ENCODE results near the gene VWA3A. TPM values are rescaled to one million over a fixed set of nuclear protein-coding genes. Genes with fewer than 3 reads are reported as not detected.
A peak's percentile ranks its signal among the peaks of the same experiment; 100 is the strongest.
"Not testable (repeated sequence)": the region's sequence is repeated elsewhere in the genome, so short reads cannot be mapped to it uniquely, and the experiment has no call there.

VWA3A gene
- total and polyA plus RNA-seq, 2 experiments from 2014 or later = 0.16 to 0.24 TPM

DNA sequence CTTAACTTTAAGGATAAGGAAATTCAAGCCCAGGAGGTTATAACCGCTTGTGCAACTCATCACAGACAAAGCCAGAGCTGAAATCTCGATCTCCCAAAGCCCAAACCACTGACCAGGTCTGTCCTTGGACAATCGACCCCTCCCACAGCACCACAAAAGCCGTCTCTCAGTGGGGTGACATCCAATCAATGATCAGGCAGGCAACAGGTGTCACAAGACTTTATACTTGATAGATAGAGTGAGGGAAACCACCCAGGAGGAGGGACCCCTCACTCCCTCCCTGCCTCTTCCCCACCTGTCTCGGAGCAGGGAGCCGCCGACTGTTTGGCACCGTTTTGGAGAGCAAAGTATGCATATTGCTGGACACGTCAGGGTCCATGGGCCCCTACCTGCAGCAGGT lies 55.5 kb downstream of the VWA3A start:
- no peaks in the 10 kb centered on the region for H3K9me3 ChIP-seq (ENCODE audit: low read depth)
- H3K27me3 ChIP-seq = no peaks in the 10 kb centered on the region
- TF ChIP-seq CTCF (IDR thresholded peaks at IDR 0.05; ENCODE audit: low read depth, low read length) = no peak
- H3K4me1 ChIP-seq (ENCODE audit: low read depth) = no peaks in the 10 kb centered on the region
- no peaks in the 10 kb centered on the region for H3K36me3 ChIP-seq
- no peak overlapping the region for H3K4me3 ChIP-seq
- H3K27ac ChIP-seq = no peak overlapping the region
- no peak for DNase-seq (ENCODE audit: low read depth in 1 of 2, low spot score in 1 of 2)

DNA sequence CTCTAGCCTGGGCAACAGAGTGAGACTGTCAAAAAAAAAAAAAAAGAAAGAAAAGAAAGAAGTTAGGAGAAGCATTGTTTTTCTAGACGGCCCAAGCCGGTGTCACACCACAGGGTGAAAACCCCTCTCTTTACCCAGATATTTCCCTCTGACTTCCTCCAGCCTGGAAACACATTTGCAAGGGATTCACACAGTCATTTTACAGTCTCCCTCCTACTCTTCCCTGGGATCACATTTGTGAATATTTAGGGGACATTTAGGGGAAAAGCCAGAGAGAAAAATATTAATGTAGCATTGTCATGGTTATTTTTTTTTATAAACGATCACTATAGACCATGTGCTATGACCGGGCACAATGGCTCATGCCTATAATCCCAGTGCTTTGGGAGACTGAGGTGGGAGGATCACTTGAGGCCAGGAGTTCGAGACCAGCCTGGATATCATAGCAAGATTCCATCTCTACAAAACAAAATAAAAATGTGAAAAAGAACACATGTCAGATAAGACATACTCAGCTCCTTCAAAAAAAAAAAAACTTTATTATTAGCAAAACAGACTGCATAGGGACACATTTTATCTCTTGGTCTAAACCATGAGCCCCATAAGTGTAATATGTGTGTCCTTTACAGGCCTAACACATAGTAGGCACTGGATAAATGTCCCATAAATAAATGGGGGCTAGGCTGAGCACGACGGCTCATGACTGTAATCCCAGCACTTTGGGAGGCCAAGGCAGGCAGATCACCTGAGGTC lies 59.1 kb downstream of the VWA3A start:
- Histone ChIP-seq H3K4me3 (no peak overlapping the region), H3K4me1 (ENCODE audit: low read depth) (no peaks in the 10 kb centered on the region), H3K27me3 (no peaks in the 10 kb centered on the region), H3K9me3 (ENCODE audit: low read depth) (no peaks in the 10 kb centered on the region), H3K27ac (no peak overlapping the region), H3K36me3 (no peaks in the 10 kb centered on the region)
- TF ChIP-seq CTCF (IDR thresholded peaks at IDR 0.05; ENCODE audit: low read depth, low read length) = no peak
- no peak for DNase-seq (ENCODE audit: low read depth in 1 of 2, low spot score in 1 of 2)

GRCh38 chr16:22152316-22152715 lies 60.0 kb downstream of the VWA3A start:
- Histone ChIP-seq H3K4me1 (ENCODE audit: low read depth) (no peaks in the 10 kb centered on the region), H3K9me3 (ENCODE audit: low read depth) (no peaks in the 10 kb centered on the region), H3K27me3 (no peaks in the 10 kb centered on the region), H3K36me3 (no peaks in the 10 kb centered on the region), H3K27ac (no peak overlapping the region), H3K4me3 (no peak overlapping the region)
- DNase-seq (ENCODE audit: low read depth in 1 of 2, low spot score in 1 of 2) = no peak
- TF ChIP-seq CTCF (IDR thresholded peaks at IDR 0.05; ENCODE audit: low read depth, low read length) = no peak

GRCh38 chr16:22153078-22153477 lies 60.7 kb downstream of the VWA3A start:
- not testable (repeated sequence) for H3K4me1 ChIP-seq (ENCODE audit: low read depth); H3K4me3 ChIP-seq; H3K27ac ChIP-seq; H3K27me3 ChIP-seq; H3K36me3 ChIP-seq; H3K9me3 ChIP-seq (ENCODE audit: low read depth); DNase-seq (ENCODE audit: low read depth in 1 of 2, low spot score in 1 of 2)

GRCh38 chr16:22161401-22161800 lies 69.1 kb downstream of the VWA3A start:
- no peaks in the 10 kb centered on the region for H3K36me3 ChIP-seq
- no peaks in the 10 kb centered on the region for H3K4me1 ChIP-seq (ENCODE audit: low read depth)
- no peak overlapping the region for H3K4me3 ChIP-seq
- H3K9me3 ChIP-seq (ENCODE audit: low read depth) = no peaks in the 10 kb centered on the region
- no peak for TF ChIP-seq CTCF (IDR thresholded peaks at IDR 0.05; ENCODE audit: low read depth, low read length)
- no peak for DNase-seq (ENCODE audit: low read depth in 1 of 2, low spot score in 1 of 2)
- H3K27ac ChIP-seq = no peak overlapping the region
- H3K27me3 ChIP-seq = peaks cover 54% of the 10 kb centered on the region

DNA sequence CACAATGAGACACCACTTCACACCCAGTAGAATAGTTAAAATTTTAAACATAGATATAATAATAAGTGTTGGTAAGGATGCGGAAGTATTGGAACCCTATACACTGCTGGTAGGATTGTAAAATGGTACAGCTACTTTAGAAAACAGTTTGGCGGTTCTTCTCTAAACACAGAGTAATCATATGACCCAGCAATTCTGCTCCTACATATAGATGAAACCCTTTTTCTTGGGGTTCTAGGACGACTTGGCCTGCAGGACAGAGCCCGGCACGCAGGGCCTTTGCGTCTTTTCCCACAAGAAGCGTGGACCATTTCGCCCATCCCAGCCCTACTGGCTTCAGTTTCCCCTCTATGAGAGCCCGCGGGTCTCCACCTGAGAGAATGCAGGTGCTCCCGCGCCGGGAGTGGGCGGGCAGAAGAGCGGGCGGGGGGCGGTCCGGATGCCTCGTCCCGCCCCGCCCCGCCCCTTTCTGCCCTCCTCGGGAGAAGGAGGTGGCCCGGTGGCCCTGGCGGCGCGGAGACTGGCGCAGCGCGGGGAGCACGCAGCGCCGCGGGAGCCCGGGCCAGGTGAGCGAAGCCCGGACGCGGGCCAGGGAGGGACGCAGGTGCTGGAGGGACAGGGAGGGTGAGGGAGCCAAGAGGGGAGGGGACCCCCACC lies 69.8 kb downstream of the VWA3A start, which contains the start of gene SDR42E2:
Gene SDR42E2, plus strand, starts transcription at position 508 of the 657 bp plus-strand sequence. CDS start 3,077 bp downstream, outside the sequence.
- Histone ChIP-seq H3K27me3 (peaks cover 54% of the 10 kb centered on the region), H3K4me3 (peak within 1 kb of the TSS; percentile 3), H3K36me3 (no peaks in the 10 kb centered on the region), H3K27ac (no peak within 1 kb of the TSS), H3K9me3 (ENCODE audit: low read depth) (no peaks in the 10 kb centered on the region), H3K4me1 (ENCODE audit: low read depth) (no peaks in the 10 kb centered on the region)
- TF ChIP-seq CTCF (IDR thresholded peaks at IDR 0.05; ENCODE audit: low read depth, low read length) = no peak
- DNase-seq (ENCODE audit: low read depth in 1 of 2, low spot score in 1 of 2) = peak in 1 of 2 donors; percentile 35
